ENCODE data around the gene PPP1R12A. TPM values are rescaled to one million over a fixed set of nuclear protein-coding genes. Genes with fewer than 3 reads are reported as not detected.

PPP1R12A gene
- total and polyA plus RNA-seq, 4 donors = 13.2 to 250 (median 38.2) TPM

DNA sequence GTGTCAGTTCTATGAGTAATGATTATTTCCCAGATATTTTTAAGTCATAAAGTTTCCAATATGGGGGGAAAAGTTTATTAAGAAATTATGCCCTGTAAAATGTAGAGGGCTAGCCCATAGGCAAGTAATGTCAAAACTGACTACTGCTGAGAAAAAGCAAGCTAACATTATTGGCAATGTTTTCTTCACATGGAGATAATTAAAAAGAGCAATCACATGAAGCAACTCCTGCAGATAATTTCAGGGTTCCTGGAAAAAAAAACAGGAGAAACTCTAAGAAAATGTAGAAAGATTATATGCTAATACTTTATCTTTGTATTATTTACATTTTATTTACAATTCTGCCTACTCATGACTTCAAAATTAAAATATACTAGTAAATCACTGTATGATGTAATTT lies 39.8 kb downstream of the PPP1R12A start:
- Histone ChIP-seq H3K9ac (ENCODE audit: insufficient read depth in 1 of 2, low read length in 2 of 2) (no peak overlapping the region), H3K36me3 (ENCODE audit: control insufficient read depth in 4 of 4, insufficient read depth in 4 of 4, low read length in 4 of 4) (peaks cover 0 to 3% (median 0%) of the 10 kb centered on the region in 4 donors), H3K27me3 (ENCODE audit: control insufficient read depth in 3 of 3, insufficient read depth in 3 of 3, low read length in 2 of 3) (no peaks in the 10 kb centered on the region), H3K27ac (ENCODE audit: low read depth in 1 of 2, low read length in 1 of 2) (no peak overlapping the region), H3K9me3 (ENCODE audit: control insufficient read depth in 4 of 4, insufficient read depth in 3 of 4, low read length in 3 of 4) (peaks cover 0 to 2% (median 0%) of the 10 kb centered on the region in 4 donors), H3K4me1 (ENCODE audit: control insufficient read depth in 5 of 5, insufficient read depth in 5 of 5, low read length in 5 of 5) (peaks cover 0 to 15% (median 3%) of the 10 kb centered on the region in 5 donors), H3K4me3 (no peak overlapping the region)
- TF ChIP-seq, protein P1, sequence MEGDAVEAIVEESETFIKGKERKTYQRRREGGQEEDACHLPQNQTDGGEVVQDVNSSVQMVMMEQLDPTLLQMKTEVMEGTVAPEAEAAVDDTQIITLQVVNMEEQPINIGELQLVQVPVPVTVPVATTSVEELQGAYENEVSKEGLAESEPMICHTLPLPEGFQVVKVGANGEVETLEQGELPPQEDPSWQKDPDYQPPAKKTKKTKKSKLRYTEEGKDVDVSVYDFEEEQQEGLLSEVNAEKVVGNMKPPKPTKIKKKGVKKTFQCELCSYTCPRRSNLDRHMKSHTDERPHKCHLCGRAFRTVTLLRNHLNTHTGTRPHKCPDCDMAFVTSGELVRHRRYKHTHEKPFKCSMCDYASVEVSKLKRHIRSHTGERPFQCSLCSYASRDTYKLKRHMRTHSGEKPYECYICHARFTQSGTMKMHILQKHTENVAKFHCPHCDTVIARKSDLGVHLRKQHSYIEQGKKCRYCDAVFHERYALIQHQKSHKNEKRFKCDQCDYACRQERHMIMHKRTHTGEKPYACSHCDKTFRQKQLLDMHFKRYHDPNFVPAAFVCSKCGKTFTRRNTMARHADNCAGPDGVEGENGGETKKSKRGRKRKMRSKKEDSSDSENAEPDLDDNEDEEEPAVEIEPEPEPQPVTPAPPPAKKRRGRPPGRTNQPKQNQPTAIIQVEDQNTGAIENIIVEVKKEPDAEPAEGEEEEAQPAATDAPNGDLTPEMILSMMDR (IDR thresholded peaks at IDR 0.05; ENCODE audit: control extremely low read depth, extremely low read depth) = no peak
- DNase-seq (peak in 1 of 3 donors; percentile 33), ATAC-seq (ENCODE audit: insufficient read depth, low FRiP score) (no peak)

- Histone ChIP-seq H3K4me3 (no peak overlapping the region), H3K36me3 (ENCODE audit: control insufficient read depth in 4 of 4, insufficient read depth in 4 of 4, low read length in 4 of 4) (peaks cover 0 to 3% (median 0%) of the 10 kb centered on the region in 4 donors), H3K9ac (ENCODE audit: insufficient read depth in 1 of 2, low read length in 2 of 2) (no peak overlapping the region), H3K9me3 (ENCODE audit: control insufficient read depth in 4 of 4, insufficient read depth in 3 of 4, low read length in 3 of 4) (peaks cover 0 to 2% (median 0%) of the 10 kb centered on the region in 4 donors), H3K4me1 (ENCODE audit: control insufficient read depth in 5 of 5, insufficient read depth in 5 of 5, low read length in 5 of 5) (peaks cover 0 to 13% (median 4%) of the 10 kb centered on the region in 5 donors), H3K27me3 (ENCODE audit: control insufficient read depth in 3 of 3, insufficient read depth in 3 of 3, low read length in 2 of 3) (no peaks in the 10 kb centered on the region), H3K27ac (ENCODE audit: low read depth in 1 of 2, low read length in 1 of 2) (no peak overlapping the region)
- ATAC-seq (ENCODE audit: insufficient read depth, low FRiP score) (no peak), DNase-seq (no peak)
- WGBS, 2 donors = 92 to 98% methylated on average over 2 of the region's 2 CpGs
- TF ChIP-seq, protein P1 (IDR thresholded peaks at IDR 0.05; ENCODE audit: control extremely low read depth, extremely low read depth) = no peak
These were observed 43.3 kb downstream of the PPP1R12A start for GRCh38 chr12:79891506-79892162.

- TF ChIP-seq, protein P1 (IDR thresholded peaks at IDR 0.05; ENCODE audit: control extremely low read depth, extremely low read depth) = no peak
- Histone ChIP-seq H3K4me1 (ENCODE audit: control insufficient read depth in 5 of 5, insufficient read depth in 5 of 5, low read length in 5 of 5) (peaks cover 0 to 11% (median 6%) of the 10 kb centered on the region in 5 donors), H3K4me3 (no peak overlapping the region), H3K9ac (ENCODE audit: insufficient read depth in 1 of 2, low read length in 2 of 2) (no peak overlapping the region), H3K27me3 (ENCODE audit: control insufficient read depth in 3 of 3, insufficient read depth in 3 of 3, low read length in 2 of 3) (no peaks in the 10 kb centered on the region), H3K27ac (ENCODE audit: low read depth in 1 of 2, low read length in 1 of 2) (no peak overlapping the region), H3K36me3 (ENCODE audit: control insufficient read depth in 4 of 4, insufficient read depth in 4 of 4, low read length in 4 of 4) (peaks cover 0 to 3% (median 0%) of the 10 kb centered on the region in 4 donors), H3K9me3 (ENCODE audit: control insufficient read depth in 4 of 4, insufficient read depth in 3 of 4, low read length in 3 of 4) (peaks cover 0 to 2% (median 0%) of the 10 kb centered on the region in 4 donors)
- ATAC-seq (ENCODE audit: insufficient read depth, low FRiP score) = no peak
- DNase-seq = no peak
- 92 to 96% methylated on average over 1 of the region's 1 CpG for WGBS, 2 donors
These were observed 47.0 kb downstream of the PPP1R12A start for GRCh38 chr12:79887890-79888289.
